SK-N-SH (cell line): ENCODE data around the gene TPPP. TPM values are rescaled to one million over a fixed set of nuclear protein-coding genes. Genes with fewer than 3 reads are reported as not detected.

Experiments
- CTCF ChIA-PET: fragments of 300-600, 350-600 bp; formaldehyde crosslinking; extraction: SDS; loops from one replicate; lab custom pipeline; 2021; lab: Yijun Ruan, JAX
- POLR2A ChIA-PET: fragments of 350-600 bp; sonication (Branson Sonifier 250); formaldehyde crosslinking; extraction: SDS; loops from one replicate; lab custom pipeline; 2020; ENCODE audit warnings: antibody characterized with exemption, inconsistent platforms; lab: Yijun Ruan, JAX
- DNase-seq: peaks from one replicate; pipeline ENCODE4 v3.0.0; 2012
- H2AFZ ChIP-seq: fragments of 200-600 bp; sonication (generic); 2 replicates; pipeline ENCODE4 v1.8.1; 2016; ENCODE audit warnings: antibody characterized with exemption, mild to moderate bottlenecking, low read depth
- H3F3A ChIP-seq: fragments of 200-600 bp; sonication (generic); replicated peaks from 2 replicates; pipeline ENCODE3; 2016; ENCODE audit warnings: antibody characterized with exemption, mild to moderate bottlenecking; ENCODE audit not compliant: insufficient read depth
- H3K27ac ChIP-seq, 2 experiments: fragments of 200-500 bp in 1 of 2; fragments of 200-600 bp in 1 of 2; sonication (Bioruptor generic) in 1 of 2; sonication (generic), shearing (Covaris generic) in 1 of 2; 2 replicates each; pipeline versions ENCODE4 v1.5.1 to v1.6.1; 2014 to 2016; ENCODE audit warnings: low read depth in 2 of 2, inconsistent platforms in 1 of 2, low read length in 1 of 2, mild to moderate bottlenecking in 1 of 2, mixed read lengths in 1 of 2
- H3K27me3 ChIP-seq: fragments of 200-600 bp; sonication (generic), shearing (Covaris generic); 2 replicates; pipeline ENCODE4 v1.6.1; 2016; ENCODE audit warnings: mixed run types; ENCODE audit not compliant: insufficient read depth
- H3K36me3 ChIP-seq, 2 experiments: fragments of 200-500 bp in 1 of 2; fragments of 200-600 bp in 1 of 2; sonication (Bioruptor generic) in 1 of 2; sonication (generic) in 1 of 2; replicated peaks in 1 of 2; 2 replicates each; pipeline versions ENCODE3 to v1.5.1; 2014 to 2016; ENCODE audit warnings: low read length in 1 of 2, mild to moderate bottlenecking in 1 of 2; ENCODE audit not compliant: insufficient read depth in 2 of 2, control insufficient read depth in 1 of 2
- H3K4me1 ChIP-seq, 2 experiments: fragments of 200-500 bp in 1 of 2; fragments of 200-600 bp in 1 of 2; sonication (Bioruptor generic) in 1 of 2; sonication (generic), shearing (Covaris generic) in 1 of 2; 2 replicates each; pipeline versions ENCODE4 v1.5.1 to v1.6.1; 2014 to 2016; ENCODE audit warnings: low read depth in 1 of 2, low read length in 1 of 2, mixed run types in 1 of 2; ENCODE audit not compliant: insufficient read depth in 2 of 2, control insufficient read depth in 1 of 2
- H3K4me2 ChIP-seq: fragments of 200-600 bp; sonication (generic), shearing (Covaris generic); 2 replicates; pipeline ENCODE4 v1.6.1; 2017; ENCODE audit warnings: mixed run types
- H3K4me3 ChIP-seq, 2 experiments: fragments of 200-500 bp in 1 of 2; fragments of 200-600 bp in 1 of 2; sonication (Bioruptor generic) in 1 of 2; sonication (generic), shearing (Covaris generic) in 1 of 2; 2 replicates each; pipeline versions ENCODE4 v1.5.1 to v1.8.1; 2014 to 2016; ENCODE audit warnings: low read depth in 2 of 2, inconsistent platforms in 1 of 2, low read length in 1 of 2, mild to moderate bottlenecking in 1 of 2, mixed read lengths in 1 of 2, moderate library complexity in 1 of 2
- H3K79me2 ChIP-seq: fragments of 200-600 bp; sonication (generic); 2 replicates; pipeline ENCODE4 v1.8.1; 2017; ENCODE audit warnings: mild to moderate bottlenecking; ENCODE audit not compliant: insufficient read depth
- H3K9ac ChIP-seq: fragments of 200-600 bp; sonication (generic); 2 replicates; pipeline ENCODE4 v1.6.1; 2017; ENCODE audit warnings: mixed run types
- H3K9me2 ChIP-seq: fragments of 200-600 bp; sonication (generic); 2 replicates; pipeline ENCODE4 v1.6.1; 2017; ENCODE audit warnings: mixed run types
- H3K9me3 ChIP-seq: fragments of 200-600 bp; sonication (generic); 2 replicates; pipeline ENCODE4 v1.6.1; 2017; ENCODE audit warnings: mixed run types, mild to moderate bottlenecking, moderate library complexity
- H4K20me1 ChIP-seq: fragments of 200-600 bp; sonication (generic); 2 replicates; pipeline ENCODE4 v1.6.1; 2017; ENCODE audit warnings: mild to moderate bottlenecking, mixed run types; ENCODE audit not compliant: insufficient read depth
- CHD2 ChIP-seq: fragments of 150-350 bp; IDR thresholded peaks from 2 replicates; pipeline ENCODE4 v1.6.1; 2018; ENCODE audit warnings: low read length; ENCODE audit not compliant: partially characterized antibody
- EP300 ChIP-seq, 2 experiments: IDR thresholded peaks; 2 replicates each; pipeline versions ENCODE4 v1.4.0 to v1.6.1; 2012; ENCODE audit warnings: borderline replicate concordance in 1 of 2, low read depth in 1 of 2, low read length in 1 of 2
- RFX5 ChIP-seq: IDR thresholded peaks from 2 replicates; pipeline ENCODE4 v1.6.1; 2012; ENCODE audit warnings: mild to moderate bottlenecking, improper control_type of control experiment, low read length
- RXRA ChIP-seq: IDR thresholded peaks from 2 replicates; pipeline ENCODE4 v1.4.0; 2012; ENCODE audit warnings: low read depth, mild to moderate bottlenecking, borderline replicate concordance
- SIN3A ChIP-seq: IDR thresholded peaks from 2 replicates; pipeline ENCODE4 v1.6.1; 2012; ENCODE audit warnings: low read depth, mild to moderate bottlenecking, low read length, moderate library complexity, borderline replicate concordance
- WGBS: methylation state at CpG from one replicate; pipeline ENCODE4 v1.1.6; 2017; ENCODE audit warnings: low lambda C conversion rate; 5-methylcytosine and 5-hydroxymethylcytosine counted together
- polyA plus RNA-seq, 3 experiments: library from polyadenylated mRNA; depleted of rRNA; stranded (reverse); fragments of >200 nt; gene quantifications; 2 replicates each; pipeline ENCODE4 v1.2.3, GENCODE V29; 2012
- TF ChIP-seq, protein P1 (sequence below): fragments of 200-600 bp; sonication (generic); IDR thresholded peaks from 2 replicates; pipeline ENCODE4 v1.6.1; 2017; ENCODE audit warnings: antibody characterized with exemption, mild to moderate bottlenecking, moderate library complexity
- TF ChIP-seq, protein P2 (sequence below): IDR thresholded peaks from 2 replicates; pipeline ENCODE4 v1.4.0; 2012; ENCODE audit warnings: low read depth, borderline replicate concordance
- TF ChIP-seq, protein P3 (sequence below): IDR thresholded peaks from 2 replicates; pipeline ENCODE4 v1.6.1; 2012; ENCODE audit warnings: mild to moderate bottlenecking, low read depth, low read length, moderate library complexity

The TPPP gene
- polyA plus RNA-seq, 1 of the 3 experiments (the other 2 are of a cell fraction): 0.05 TPM

DNA sequence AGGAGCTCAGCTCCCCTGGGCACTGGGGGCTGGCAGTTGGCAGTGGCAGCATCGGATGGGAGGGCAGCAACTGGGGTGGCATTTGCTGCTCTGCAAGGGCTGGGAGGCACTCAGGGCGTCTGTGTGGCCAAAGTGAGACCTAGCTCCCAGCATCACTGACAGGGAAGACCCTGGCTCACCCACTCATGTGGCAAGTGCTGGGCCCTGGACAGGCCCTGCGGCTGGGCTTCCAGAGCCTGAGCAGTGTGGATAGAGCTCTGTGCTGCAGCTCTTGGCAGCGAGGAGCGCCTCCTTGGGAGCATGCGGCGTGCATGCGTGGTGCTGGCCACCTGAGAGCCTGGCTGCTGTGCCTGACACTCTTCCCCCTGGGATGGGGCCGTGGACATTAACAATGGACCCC, 70.8 kb downstream of the TPPP start:
- no peak overlapping the region for H2AFZ ChIP-seq
- WGBS: 86% methylated on average over 4 of the region's 9 CpGs
- TF ChIP-seq, protein P1, sequence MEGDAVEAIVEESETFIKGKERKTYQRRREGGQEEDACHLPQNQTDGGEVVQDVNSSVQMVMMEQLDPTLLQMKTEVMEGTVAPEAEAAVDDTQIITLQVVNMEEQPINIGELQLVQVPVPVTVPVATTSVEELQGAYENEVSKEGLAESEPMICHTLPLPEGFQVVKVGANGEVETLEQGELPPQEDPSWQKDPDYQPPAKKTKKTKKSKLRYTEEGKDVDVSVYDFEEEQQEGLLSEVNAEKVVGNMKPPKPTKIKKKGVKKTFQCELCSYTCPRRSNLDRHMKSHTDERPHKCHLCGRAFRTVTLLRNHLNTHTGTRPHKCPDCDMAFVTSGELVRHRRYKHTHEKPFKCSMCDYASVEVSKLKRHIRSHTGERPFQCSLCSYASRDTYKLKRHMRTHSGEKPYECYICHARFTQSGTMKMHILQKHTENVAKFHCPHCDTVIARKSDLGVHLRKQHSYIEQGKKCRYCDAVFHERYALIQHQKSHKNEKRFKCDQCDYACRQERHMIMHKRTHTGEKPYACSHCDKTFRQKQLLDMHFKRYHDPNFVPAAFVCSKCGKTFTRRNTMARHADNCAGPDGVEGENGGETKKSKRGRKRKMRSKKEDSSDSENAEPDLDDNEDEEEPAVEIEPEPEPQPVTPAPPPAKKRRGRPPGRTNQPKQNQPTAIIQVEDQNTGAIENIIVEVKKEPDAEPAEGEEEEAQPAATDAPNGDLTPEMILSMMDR: no peak

DNA sequence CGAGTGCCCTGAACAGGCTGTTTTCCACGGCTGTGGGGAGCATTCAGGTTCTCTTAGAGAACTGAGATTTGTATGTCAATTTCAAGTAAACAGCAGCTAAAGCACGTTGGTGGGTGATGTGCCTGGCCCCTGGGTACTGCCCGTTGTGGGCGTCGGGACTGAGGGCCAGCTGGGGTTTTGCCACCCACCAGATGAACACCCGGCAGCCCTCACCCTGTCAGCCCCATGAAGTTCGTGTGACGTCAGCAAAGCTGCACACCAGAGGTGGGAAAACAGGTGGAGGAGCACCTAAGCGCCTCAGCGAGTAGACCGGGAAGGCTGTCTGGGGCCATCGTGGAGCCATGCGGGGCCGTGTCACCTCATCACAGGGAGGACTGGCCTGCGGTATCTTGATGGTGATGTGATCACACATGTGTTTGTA, 71.8 kb downstream of the TPPP start:
- CTCF ChIA-PET: interaction anchor here (1.3 kb wide), 1 partner anchor 175 kb away, joined by 4 read pairs; no protein-coding TSS in a partner anchor
- WGBS: 91% methylated on average over 13 of the region's 16 CpGs

More for the DNA sequence above, 70.8 kb downstream of the TPPP start:
- H3K4me1 ChIP-seq: no peaks in the 10 kb centered on the region
- DNase-seq: no peak
- CTCF ChIA-PET: no interaction called here
- H3K27ac ChIP-seq: no peak overlapping the region
- no peaks in the 10 kb centered on the region for H3K9me3 ChIP-seq
- peaks cover 0 to 20% of the 10 kb centered on the region in 2 experiments for H3K36me3 ChIP-seq
- POLR2A ChIA-PET: interaction anchor here (0.6 kb wide), 1 partner anchor 47 kb away, joined by 4 read pairs; no protein-coding TSS in a partner anchor
- peaks cover 1% of the 10 kb centered on the region; the same call in 1 of the 2 replicates for H3K79me2 ChIP-seq
- H3K4me2 ChIP-seq: no peak overlapping the region
- no peaks in the 10 kb centered on the region for H3K9me2 ChIP-seq
- H3K9ac ChIP-seq: no peak overlapping the region
- no peaks in the 10 kb centered on the region for H3K27me3 ChIP-seq
- H3F3A ChIP-seq: no peaks in the 10 kb centered on the region
- no peaks in the 10 kb centered on the region for H4K20me1 ChIP-seq
- no peak overlapping the region for H3K4me3 ChIP-seq

More for the DNA sequence above, 71.8 kb downstream of the TPPP start:
- no peak overlapping the region for H3K9ac ChIP-seq
- no peak overlapping the region for H3K27ac ChIP-seq
- POLR2A ChIA-PET: no interaction called here
- H3K4me2 ChIP-seq: no peak overlapping the region
- H2AFZ ChIP-seq: no peak overlapping the region
- H3K9me3 ChIP-seq: no peaks in the 10 kb centered on the region
- H3K36me3 ChIP-seq: peaks cover 0 to 18% of the 10 kb centered on the region in 2 experiments
- DNase-seq: no peak
- H4K20me1 ChIP-seq: no peaks in the 10 kb centered on the region
- H3K4me1 ChIP-seq: no peaks in the 10 kb centered on the region
- H3K27me3 ChIP-seq: no peaks in the 10 kb centered on the region
- no peak for TF ChIP-seq RFX5
- TF ChIP-seq CHD2: no peak
- TF ChIP-seq, protein P2, sequence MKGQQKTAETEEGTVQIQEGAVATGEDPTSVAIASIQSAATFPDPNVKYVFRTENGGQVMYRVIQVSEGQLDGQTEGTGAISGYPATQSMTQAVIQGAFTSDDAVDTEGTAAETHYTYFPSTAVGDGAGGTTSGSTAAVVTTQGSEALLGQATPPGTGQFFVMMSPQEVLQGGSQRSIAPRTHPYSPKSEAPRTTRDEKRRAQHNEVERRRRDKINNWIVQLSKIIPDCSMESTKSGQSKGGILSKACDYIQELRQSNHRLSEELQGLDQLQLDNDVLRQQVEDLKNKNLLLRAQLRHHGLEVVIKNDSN: no peak
- TF ChIP-seq, protein P3, sequence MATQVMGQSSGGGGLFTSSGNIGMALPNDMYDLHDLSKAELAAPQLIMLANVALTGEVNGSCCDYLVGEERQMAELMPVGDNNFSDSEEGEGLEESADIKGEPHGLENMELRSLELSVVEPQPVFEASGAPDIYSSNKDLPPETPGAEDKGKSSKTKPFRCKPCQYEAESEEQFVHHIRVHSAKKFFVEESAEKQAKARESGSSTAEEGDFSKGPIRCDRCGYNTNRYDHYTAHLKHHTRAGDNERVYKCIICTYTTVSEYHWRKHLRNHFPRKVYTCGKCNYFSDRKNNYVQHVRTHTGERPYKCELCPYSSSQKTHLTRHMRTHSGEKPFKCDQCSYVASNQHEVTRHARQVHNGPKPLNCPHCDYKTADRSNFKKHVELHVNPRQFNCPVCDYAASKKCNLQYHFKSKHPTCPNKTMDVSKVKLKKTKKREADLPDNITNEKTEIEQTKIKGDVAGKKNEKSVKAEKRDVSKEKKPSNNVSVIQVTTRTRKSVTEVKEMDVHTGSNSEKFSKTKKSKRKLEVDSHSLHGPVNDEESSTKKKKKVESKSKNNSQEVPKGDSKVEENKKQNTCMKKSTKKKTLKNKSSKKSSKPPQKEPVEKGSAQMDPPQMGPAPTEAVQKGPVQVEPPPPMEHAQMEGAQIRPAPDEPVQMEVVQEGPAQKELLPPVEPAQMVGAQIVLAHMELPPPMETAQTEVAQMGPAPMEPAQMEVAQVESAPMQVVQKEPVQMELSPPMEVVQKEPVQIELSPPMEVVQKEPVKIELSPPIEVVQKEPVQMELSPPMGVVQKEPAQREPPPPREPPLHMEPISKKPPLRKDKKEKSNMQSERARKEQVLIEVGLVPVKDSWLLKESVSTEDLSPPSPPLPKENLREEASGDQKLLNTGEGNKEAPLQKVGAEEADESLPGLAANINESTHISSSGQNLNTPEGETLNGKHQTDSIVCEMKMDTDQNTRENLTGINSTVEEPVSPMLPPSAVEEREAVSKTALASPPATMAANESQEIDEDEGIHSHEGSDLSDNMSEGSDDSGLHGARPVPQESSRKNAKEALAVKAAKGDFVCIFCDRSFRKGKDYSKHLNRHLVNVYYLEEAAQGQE: no peak
- TF ChIP-seq SIN3A: no peak
- no peak for TF ChIP-seq EP300 (IDR thresholded peaks at IDR 0.05; ENCODE audit: borderline replicate concordance in 1 of 2, low read depth in 1 of 2, low read length in 1 of 2)
- TF ChIP-seq, protein P1: no peak
- no peak for TF ChIP-seq RXRA
- no peaks in the 10 kb centered on the region for H3F3A ChIP-seq
- H3K9me2 ChIP-seq: no peaks in the 10 kb centered on the region
- H3K79me2 ChIP-seq: peaks cover 12% of the 10 kb centered on the region
- H3K4me3 ChIP-seq: no peak overlapping the region
